ENCODE data around the gene LIMCH1.
"Not testable (repeated sequence)": the region's sequence is repeated elsewhere in the genome, so short reads cannot be mapped to it uniquely, and the experiment has no call there.

Gene LIMCH1

GRCh38 chr4:41645728-41646390, 107.9 kb downstream of the LIMCH1 start:
- no peak for DNase-seq

- DNase-seq, result no peak
Measured at GRCh38 chr4:41646862-41647261, 108.9 kb downstream of the LIMCH1 start.

- no peak for DNase-seq
Measured at GRCh38 chr4:41647383-41647782, 109.4 kb downstream of the LIMCH1 start.

- DNase-seq, result not testable (repeated sequence)
Measured at GRCh38 chr4:41651150-41651549, 113.2 kb downstream of the LIMCH1 start.

GRCh38 chr4:41652971-41653370, 115.0 kb downstream of the LIMCH1 start:
- no peak for DNase-seq

- no peak for DNase-seq
Measured at GRCh38 chr4:41653523-41653922, 115.6 kb downstream of the LIMCH1 start.

- DNase-seq, result peak; percentile 39
Measured at GRCh38 chr4:41655177-41655576, 117.2 kb downstream of the LIMCH1 start.

GRCh38 chr4:41656106-41656505, 118.1 kb downstream of the LIMCH1 start:
- no peak for DNase-seq

GRCh38 chr4:41656572-41657520, 118.9 kb downstream of the LIMCH1 start:
- DNase-seq, result no peak

GRCh38 chr4:41657561-41657960, 119.6 kb downstream of the LIMCH1 start:
- peak; percentile 37 for DNase-seq

- DNase-seq, result no peak
Measured at GRCh38 chr4:41658163-41658562, 120.2 kb downstream of the LIMCH1 start.

GRCh38 chr4:41660352-41660751, 122.4 kb downstream of the LIMCH1 start:
- no peak for DNase-seq

- peak; percentile 23 for DNase-seq
Measured at GRCh38 chr4:41661442-41662076, 123.6 kb downstream of the LIMCH1 start.

GRCh38 chr4:41665636-41666207, 127.8 kb downstream of the LIMCH1 start:
- no peak for DNase-seq

GRCh38 chr4:41668024-41668423, 130.1 kb downstream of the LIMCH1 start:
- DNase-seq, result no peak

GRCh38 chr4:41670530-41670929, 132.6 kb downstream of the LIMCH1 start:
- no peak for DNase-seq

GRCh38 chr4:41670982-41671381, 133.0 kb downstream of the LIMCH1 start:
- no peak for DNase-seq

- peak; percentile 30 for DNase-seq
Measured at GRCh38 chr4:41678086-41678816, 140.3 kb downstream of the LIMCH1 start.

GRCh38 chr4:41678951-41679350, 141.0 kb downstream of the LIMCH1 start:
- DNase-seq, result no peak

GRCh38 chr4:41679991-41680390, 142.0 kb downstream of the LIMCH1 start:
- DNase-seq, result no peak

- no peak for DNase-seq
Measured at GRCh38 chr4:41681054-41681453, 143.1 kb downstream of the LIMCH1 start.

- no peak for DNase-seq
Measured at GRCh38 chr4:41683326-41683725, 145.4 kb downstream of the LIMCH1 start.

GRCh38 chr4:41686893-41687292, 148.9 kb downstream of the LIMCH1 start:
- no peak for DNase-seq
